NCI-H82 treated with DMSO at 0.1 percent for 48 hours (cell line): Measurements from ENCODE around the gene NUFIP2.
"Not testable (repeated sequence)": the region's sequence is repeated elsewhere in the genome, so short reads cannot be mapped to it uniquely, and the experiment has no call there.

Source experiments
- DNase-seq: peaks from one replicate; lab custom pipeline; 2025; ENCODE audit not compliant: unreplicated experiment; lab: John Stamatoyannopoulos, UW

NUFIP2 gene

DNA sequence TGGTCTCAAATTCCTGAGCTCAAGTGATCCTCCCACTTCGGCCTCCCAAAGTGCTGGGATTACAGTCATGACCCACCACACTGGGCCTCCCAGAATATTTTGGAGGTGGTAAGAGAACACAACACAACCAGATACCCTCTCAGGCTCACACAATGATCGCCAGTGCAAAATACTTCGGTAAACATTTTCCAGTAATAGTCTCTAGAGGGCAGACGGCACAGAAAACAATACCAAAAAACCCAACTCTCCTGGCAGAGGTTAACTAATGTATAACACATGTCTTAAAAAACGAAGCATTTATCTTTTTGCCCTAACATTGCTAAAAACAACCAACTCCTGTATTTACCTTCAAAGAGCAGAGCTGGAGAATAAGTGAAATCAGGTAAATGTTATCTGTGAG, 10.5 kb downstream of the NUFIP2 start:
- no peak for DNase-seq

DNA sequence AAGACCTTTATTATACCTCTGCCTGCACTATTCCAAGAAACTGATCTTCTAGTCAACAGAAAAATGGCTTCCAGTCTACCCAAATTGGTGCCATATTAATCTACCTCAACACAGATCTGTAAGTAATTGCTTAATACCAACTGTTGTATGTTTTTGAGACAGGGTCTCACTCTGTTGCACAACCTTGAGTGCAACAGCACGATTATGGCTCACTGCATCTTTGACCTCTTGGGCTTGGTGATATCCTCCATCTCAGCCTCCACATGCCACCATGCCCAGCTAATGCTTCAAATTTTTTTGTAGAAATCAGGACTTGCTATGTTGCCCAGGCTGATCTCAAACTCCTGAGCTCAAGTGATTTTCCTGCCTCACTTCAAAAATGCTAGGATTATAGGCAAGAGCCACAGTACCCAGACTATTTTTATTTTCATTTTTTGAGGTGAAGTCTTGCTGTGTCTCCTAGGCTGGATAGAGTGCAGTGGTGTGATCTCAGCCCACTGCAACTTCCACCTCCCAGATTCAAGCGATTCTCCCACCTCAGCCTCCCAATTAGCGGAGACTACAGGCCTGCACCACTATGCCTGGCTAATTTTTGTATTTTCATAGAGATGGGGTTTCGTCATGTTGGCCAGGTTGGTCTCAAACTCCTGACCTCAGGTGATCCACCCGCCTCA, 14.4 kb downstream of the NUFIP2 start:
- no peak for DNase-seq

DNA sequence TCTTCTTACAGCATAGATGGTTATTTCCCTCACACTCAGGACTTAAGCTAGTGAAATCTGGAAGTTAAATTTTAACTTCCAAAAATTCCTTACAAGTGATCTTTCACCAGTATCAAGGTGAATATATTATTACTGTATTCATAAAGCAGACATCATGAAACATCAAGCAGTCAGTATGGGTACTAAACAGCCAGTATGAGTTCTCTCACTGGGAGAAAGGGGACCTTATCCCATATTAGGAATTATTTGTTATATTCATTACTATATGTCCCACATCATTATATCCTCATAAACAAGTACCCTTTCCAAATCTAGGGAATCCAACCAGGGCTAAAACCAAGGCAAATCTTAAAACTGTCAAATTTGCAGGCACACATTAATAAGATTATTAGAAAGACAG, 15.3 kb downstream of the NUFIP2 start:
- no peak for DNase-seq

DNA sequence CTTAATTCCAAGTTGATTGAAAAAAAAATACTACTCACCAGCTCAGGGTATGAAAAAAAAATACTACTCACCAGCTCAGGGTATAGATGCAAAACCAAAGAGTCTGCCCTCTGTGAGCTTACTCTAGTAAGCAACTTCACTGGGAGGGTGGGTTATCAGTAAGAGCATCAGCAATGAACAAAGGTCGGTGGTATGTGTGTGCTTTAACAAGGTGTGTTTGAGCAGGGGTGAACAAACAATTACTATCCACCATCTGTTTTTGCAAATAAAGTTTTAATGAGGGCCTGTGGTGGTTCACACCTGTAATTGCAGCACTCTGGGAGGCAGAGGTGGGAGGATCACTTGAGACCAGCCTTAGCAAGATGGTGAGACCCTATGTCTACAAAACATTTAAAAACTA, 20.0 kb downstream of the NUFIP2 start:
- DNase-seq: no peak

DNA sequence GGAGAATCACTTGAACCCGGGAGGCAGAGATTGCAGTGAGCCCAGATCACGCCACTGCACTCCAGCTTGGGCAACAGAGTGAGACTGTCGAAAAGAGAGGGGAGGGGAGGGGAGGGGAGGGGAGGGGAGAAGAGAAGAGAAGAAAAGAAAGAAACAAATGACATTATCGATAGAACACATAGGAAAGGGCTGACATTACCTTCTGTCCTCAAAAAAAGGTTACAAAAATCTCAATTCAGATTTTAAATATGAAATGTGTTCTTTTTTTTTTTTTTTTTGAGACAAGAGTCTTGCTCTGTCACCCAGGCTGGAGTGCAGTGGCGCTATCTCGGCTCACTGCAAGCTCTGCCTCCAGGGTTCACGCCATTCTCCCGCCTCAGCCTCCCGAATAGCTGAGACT, 22.0 kb downstream of the NUFIP2 start:
- DNase-seq: not testable (repeated sequence)

DNA sequence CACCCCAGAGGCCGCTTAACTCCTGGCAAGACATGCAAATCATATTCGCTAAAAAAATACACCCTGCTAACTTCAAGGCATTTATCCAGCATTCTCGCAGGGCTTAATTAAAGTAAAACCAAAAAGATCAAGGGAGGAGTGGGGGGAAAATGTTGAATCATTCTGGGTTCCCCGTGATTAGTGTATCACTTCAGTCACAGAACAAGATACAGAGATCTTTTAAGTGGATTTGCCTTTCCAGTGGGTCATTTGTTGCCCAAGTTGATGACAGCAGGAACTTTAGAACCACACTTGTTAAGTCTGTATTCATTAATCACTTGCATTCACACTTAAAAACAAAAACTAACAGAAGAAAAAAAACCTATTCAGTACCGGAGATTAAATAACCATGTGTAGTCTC, 30.0 kb downstream of the NUFIP2 start:
- no peak for DNase-seq

DNA sequence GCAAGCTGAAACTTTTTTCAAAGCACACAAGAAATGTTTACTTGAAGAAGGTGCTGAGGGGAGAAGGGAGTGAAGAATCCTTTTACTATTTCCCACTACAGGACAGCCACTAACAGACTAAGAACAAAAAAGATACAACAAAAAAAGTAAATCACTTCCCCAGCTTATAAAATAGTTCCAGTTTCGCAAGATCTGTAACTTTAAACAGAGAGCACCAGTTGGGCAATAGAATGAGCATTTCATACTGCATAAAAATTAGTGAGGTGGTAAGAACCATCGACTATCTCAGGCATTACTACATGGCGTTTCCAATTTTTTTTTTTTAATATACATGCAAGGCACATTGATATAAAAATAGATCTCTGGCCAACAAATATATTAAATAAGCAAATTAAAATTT, 36.2 kb downstream of the NUFIP2 start:
- DNase-seq: no peak

DNA sequence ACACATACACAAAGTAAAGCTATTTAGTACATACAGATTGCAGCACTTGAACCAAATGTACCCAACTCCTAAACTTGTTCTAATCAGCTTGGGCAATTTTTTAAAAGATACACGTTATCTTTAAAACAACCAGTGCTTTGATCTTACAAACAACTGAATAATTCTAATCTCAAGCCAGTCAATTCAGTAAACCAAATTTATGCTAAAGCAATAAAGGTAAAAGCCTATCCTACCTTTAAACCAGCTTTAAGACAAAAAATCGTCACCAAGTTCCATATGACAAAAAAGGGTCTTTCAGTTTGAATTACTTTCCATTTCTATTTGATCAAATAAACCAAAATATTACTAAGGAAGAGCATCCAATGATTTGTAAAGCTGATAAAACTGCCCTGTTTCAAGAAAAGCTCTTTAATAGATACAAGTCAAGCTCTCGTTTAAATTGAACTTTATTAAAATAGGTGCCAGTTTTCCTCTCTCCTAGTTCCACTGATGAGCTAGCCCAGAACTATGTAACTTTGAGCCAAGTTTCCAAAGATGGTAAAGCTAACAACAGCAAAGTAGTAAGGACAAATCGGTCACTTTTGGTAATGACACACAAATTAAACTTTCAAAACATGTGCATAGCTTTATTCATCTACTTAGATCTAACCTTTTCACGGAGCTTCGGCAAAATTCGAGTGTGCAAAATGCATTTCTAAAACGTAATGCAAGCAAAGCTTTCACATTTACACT, 37.0 kb downstream of the NUFIP2 start:
- DNase-seq: no peak

DNA sequence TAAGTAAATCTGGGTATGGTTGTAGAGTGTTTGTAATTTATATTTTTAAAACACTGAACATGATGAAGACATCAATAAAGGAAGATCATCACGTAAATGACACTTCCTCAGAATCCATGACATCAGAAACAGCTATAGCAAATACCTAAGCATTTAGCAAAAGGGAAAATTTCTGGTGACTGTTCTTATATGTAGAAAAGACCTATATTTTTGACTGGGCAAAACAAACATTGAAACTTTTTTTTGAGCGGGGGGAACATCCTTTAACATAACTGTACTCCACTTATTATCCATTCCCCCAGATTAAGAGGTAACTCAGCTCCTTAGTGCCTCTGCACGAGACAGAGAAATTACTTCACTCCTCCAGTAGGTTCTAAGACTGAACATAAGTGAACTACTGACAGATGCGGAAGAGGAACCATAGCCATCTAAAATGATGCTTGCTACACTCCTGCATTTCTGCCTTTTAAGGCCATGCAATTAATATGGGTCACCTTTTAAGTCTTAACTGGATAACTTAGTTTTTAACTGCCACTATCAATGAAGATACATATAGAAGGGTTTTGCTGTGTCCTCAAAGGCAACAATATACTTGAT, 37.9 kb downstream of the NUFIP2 start:
- no peak for DNase-seq

DNA sequence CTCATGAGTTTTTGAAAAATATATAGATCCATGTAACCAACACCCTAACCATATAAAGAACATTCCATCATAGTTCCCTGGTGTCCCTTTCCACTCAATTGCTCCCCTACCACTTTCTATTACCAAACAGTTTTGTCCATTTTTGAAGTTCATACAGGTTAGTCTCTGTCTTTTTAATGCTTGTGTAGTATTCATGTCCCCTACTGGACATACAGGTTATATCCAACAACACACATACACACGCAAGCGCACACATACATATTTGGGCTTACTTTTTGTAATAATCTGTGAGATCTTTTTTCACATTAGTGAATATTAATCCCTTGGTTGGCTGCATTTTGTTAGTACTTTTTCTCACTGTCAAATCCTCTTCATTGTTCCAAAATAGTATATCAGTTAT, 40.9 kb downstream of the NUFIP2 start:
- DNase-seq: no peak

DNA sequence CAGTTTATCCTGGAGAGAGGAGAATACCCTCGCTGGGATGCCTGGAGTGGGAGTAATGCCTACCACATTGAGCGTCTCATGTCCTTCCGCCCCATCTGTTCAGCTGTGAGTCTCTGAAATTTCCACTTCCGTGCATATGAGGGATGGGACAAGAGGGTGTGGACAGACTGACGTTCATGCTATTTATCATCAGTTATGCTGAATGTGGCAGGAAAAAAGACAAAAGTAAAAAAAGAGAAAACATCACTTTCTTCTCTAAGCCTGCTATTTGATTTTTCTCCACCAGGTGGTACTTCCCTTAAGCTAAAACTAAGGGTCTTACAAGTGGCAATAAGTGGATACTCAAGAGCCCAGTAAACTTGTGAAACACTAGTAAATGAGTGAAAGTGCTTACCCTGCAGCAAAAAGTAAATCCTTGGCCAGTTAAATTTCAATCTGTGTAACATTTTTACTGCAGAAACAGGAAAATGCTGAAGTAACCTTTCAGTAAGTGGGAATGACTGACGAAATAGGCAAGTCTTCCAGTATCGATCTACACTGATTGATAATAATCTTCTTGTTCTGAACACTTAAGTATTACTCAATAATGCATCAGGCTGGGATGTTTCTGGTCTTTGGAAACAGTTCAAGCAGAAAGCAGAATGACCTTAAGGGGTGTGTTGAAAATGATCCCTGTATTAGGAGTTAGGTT, 41.7 kb downstream of the NUFIP2 start:
- DNase-seq: no peak

DNA sequence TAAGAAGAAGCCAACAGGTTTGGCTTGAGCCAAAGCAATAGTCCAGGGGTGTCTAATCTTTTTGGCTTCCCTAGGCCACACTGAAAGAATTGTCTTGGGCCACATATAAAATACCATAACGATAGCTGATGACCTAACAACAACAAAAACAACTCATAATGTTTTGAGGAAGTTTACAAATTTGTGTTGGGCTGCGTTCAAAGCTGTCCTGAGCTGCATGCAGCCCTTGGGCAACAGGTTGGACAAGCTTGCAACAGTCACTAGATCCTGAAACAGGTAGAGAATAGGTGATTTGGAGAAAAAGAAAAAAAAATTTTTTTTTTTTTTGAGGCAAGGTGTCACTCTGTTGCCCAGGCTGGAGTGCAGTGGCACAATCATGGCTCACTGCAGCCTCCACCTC, 42.8 kb downstream of the NUFIP2 start:
- no peak for DNase-seq

DNA sequence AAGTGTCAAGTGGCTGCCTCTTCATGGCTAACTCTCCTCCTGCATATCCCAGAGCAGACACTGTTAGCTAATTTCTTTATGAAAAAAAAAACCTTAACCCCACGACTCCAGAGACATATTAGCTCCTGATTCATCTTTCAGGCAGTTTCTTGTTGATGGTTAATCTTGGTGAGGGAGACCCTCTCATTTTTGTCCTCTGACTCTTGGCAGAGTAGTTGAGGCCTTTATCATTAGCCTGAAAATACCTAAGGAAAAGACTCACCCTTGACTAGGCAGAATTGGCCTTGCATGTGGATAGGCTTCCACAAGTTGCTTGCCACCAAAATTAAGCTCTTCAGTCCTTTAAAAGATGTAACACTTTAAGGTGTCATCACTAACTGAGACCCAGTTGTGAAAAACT, 43.3 kb downstream of the NUFIP2 start:
- DNase-seq: no peak

DNA sequence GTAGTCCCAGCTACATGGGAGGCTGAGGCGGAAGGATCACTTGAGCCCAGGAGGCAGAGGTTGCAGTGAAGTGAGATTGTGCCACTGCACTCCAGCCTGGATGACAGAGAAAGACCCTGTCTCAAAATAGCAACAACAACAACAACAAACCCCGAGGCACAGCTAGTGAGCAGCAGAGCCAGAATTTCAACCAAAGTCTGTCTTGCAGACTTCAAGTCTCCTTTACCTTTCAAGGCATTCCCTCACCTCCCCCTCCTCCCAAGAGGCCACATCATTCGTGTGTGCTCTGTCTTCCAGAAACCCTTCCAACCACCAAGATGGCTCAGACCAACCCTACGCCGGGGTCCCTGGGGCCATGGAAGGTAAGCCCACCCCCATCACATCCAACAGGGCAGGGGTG, 45.1 kb downstream of the NUFIP2 start:
- DNase-seq: no peak

DNA sequence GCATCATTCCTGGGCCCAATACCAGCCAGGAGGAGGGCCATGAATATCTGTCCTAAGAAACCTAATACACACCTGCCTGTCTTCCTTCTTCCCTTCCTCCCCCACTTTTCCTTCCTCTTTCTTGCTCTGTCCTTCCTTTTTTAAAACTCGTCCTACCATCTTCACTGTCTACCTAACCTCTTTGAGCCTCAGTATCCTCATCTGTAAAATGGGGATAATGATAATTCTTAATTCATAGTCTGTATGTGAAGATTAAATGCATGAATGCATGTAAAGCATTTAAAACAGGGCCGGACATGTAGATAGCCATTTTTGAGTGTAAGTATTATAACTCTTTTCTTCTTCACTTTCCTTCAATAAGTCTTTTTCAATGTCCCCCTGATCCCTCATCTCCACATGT, 46.7 kb downstream of the NUFIP2 start:
- DNase-seq: no peak

DNA sequence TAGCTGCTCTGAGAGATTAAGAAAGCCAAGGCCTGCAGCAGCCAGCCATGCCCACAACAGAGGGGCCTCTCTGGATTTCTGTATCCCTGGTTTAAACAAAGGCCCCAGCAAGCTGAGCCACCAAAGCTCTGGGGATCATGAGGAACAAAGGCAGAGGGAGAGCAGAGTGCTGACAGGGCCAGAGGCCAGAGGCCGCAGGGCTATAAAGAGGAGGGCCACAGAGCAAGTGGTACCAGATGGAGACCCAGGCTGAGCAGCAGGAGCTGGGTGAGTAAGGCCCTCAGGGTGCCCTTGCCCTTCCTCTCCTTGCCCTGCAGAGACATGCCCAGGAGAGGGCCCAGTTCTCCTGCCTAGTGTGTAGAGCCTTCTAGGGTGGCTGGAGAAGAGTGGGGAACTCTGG, 47.3 kb downstream of the NUFIP2 start, which contains the start of gene CRYBA1:
Gene CRYBA1, plus strand, starts transcription at position 232 of the 400 bp plus-strand sequence. Its CDS starts 5 bp downstream, at position 237.
- no peak for DNase-seq

DNA sequence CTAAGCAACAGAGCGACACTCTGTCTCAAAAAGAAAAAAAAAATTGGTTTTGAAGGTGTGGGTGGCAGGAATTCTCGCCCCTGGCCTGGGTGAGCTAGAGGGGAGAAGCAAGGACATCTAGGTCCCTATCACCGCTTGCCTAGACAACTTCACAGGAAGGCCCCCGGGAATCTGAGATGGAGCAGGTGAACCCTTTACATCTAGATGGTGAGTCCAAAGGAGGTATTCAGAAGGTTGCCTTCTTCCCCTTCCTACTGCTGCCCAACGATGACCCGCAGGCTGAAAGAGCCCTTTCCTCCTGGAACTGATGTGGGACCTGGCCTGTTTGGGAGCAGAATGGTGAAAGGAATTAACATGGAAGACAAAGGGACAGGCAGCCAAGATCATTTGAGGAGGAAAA, 48.5 kb downstream of the NUFIP2 start:
- DNase-seq: no peak

DNA sequence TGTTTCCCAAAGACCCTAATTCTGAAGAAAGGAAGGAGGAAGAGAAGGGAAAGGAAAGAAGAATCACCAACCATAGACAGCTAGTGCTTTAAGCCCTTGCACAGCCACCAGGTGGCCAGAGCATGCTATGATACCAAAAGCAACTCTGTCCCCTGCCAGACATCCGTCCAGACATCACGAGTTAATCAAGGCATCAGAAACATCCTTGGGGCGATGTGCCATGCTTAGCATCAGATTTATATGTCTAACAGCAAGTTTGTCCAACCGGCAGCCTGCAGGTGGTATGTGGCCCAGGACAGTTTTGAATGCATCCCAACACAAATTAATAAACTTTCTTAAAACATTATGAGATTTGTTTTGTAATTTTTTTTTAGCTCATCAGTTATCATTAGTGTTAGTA, 50.2 kb downstream of the NUFIP2 start:
- DNase-seq: no peak

DNA sequence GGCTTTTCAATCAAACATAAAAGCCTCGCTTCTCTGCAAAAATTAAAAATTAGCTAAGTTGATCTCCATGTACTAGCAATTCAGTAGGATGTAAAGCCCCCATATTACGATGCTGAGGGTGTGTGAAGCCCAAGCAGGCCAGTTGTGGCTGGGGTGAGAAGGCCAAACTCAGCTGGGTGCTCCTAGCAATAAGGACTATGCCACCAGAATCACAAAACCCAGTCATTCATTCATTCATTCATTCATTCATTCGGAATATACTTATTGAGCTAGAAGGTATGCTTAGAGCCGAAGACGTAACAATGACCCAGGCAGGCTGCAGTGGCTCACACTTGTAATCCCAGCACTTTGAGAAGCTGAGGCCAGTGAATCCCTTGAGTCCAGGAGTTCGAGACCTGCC, 51.2 kb downstream of the NUFIP2 start:
- DNase-seq: no peak

DNA sequence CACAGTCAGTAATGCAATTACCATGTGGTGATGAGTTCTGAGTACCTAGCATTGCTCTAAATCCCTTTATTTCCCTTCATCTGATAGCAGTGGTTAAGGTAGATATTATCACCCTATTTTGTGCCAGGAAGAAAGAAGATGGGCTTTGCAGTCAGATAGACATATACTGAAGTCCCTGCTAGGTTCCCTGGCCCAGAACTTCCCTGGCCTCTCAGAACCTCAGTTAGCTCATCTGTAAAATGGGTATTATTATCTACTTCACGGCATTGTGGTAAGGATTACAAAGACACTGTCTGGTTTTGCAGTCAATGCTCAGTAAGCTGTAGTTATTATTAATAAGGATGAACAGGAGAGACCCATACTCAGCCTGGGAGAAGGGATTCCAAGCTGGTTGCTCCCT, 51.9 kb downstream of the NUFIP2 start:
- DNase-seq: no peak

DNA sequence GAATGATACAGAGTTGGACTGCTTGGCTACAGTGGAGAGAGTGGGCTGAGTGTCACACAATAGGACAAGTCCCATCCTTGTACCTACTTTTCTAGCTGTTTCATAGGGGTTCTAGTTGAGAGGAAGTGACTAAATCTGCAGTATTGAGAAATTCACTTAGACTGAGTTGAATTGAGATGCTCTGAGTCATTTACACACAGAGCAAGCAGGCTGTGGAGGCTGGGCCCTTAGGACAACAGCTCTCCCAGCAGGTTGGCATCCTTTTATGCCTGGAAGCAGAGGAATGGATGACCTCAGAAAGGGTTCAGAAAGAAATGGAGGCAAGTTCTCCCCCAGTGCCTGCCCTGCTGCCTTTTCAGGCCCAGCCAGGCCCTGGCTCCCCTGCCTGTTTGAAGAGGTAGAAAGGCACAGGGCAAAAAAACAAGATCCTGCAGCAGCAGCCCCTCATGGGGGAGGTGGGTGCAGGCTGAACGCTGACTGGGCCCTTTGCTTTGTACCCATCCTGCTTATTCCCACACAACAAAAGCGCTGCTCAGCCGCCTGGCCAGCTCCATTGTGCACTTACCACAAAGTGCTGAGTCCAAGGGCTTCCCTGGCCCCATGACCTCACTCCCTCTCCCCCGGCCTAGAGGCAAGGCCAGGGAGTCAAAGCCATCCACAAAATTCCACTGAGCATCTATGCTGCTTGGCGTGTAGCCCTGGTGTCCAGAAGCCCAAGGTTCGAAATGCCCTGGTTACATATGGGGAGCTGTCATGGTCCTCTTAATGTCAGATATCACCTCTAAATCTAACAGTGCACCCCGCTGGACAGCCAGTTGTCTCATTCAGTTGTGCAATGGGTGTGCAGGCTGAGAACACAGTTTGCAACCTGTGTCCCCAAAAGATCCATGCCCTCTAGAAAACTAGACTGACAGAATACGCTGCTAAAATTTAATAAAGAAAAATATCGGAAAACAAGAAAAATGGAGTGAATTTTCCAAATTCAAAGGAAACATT, 52.7 kb downstream of the NUFIP2 start:
- DNase-seq: no peak
